GM21360 (cell line): ENCODE results near the gene TMCO6.
"Not testable (repeated sequence)": the region's sequence is repeated elsewhere in the genome, so short reads cannot be mapped to it uniquely, and the experiment has no call there.

ENCODE experiments used
- ATAC-seq: cut with Tn5 transposase; IDR thresholded peaks from one replicate; pipeline ENCODE4 v1.9.1; 2021; ENCODE audit warnings: mild to moderate bottlenecking, moderate library complexity; ENCODE audit not compliant: unreplicated experiment

TMCO6 gene

DNA sequence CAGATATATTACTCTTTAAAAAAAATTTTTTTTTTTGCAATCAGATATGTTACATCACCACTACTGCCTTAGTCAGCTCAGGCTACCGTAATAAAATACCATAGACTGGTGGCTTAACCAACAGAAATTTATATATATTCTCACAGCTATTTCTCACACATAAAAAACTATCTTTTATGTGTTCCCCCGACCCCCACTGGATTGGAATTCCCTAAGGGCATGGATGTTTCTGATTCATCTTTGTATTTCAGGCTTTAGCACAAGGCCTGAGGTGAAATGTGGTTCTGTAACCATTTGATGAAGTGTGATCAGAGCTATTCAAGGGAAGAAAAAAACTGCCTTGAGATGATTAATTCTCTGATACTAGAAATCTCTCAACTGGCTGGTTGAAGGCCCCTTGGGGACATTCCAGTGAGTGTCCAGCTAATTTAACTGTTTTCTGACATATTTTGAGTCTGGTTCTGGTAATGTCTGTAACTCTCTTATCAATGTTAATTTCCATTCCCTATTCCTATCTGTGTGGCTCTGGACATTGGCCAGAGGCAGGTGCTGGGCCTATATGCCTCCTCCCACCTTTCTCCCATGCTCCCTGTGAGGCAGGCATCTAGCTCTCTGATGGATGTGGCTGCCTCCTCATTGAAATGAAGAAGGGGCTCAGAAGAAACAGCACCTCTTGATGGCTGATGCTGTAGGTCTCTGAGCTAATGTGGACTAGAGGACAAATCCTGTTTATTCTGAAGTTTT is 8.8 kb upstream of the TMCO6 start:
- ATAC-seq: no peak

DNA sequence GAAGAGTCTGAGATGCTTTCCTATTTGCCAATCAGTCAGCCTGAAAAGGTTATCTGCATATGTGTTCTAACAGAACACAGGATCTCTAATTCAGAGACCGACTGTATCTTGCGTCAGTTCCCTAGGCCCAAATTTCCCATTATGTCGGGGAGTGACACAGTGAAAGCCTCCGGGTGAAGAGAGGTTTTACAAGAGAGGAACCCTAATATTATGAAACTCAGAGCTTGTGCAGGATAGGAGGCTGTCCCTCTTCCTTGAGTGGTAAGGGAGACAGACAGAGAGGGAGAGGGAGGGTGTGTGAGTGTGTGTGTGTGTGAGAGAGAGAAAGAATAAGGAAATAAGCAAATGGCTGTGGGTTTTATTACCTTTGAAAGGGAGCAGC is 8.2 kb upstream of the TMCO6 start:
- no peak for ATAC-seq

DNA sequence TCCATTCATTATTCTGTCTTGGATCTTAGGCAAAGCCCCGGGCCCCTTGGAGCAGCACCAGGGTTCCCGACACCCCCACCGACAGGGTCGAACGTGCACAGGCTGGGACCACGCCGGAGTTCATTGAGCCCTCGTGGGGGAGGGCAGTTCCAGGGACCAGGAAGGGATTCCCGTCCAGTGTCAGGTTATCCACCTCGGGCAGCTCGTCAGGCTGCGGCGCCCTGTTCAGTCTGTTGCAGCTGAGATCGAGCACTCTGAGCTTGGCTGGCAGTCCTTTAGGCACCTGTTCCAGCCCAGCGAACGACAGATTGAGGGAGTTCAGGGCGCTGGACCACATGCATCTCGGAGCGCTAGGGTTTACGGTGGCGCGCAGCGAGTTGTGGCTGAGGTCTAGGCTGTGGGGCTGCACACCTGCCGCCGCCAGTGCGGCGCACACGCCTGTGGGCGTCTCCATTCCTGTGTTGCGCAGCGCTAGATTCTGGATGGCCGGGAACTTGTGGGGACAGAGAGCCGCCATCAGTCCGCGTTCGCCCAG is 7.4 kb upstream of the TMCO6 start:
- ATAC-seq: peak; percentile 36

DNA sequence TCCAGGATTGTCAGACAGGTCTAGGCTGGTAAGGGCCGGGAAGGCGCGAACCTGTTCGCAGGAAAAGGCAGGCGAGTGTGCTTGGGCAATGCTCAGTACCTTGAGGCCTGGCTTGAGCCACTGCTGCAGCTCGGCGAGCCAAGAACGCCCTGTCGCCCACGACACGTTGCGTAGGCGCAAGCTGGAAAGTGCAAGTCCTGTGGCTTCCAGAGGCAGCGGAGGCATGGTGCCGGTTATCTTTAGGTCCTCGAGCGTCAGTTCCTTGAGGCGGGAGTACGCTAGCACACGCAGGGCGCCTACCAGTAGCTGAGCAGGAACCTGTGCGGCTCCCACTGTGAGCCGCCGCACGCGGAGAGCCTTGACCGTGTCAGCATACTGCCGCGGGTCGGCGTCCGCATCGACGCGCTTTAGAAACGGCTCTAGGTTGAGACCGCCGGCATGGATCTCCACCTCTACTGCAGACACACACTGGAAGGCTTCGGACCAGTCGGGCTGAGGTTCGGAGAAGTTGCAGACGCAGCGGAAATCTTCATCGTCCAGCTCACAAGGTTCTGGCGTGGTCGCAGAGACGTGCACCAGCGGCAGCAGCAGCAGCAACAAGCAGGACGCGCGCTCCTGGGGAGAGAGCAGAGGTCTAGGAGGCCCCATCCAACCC is 6.8 kb upstream of the TMCO6 start:
- peak; percentile 54 for ATAC-seq

DNA sequence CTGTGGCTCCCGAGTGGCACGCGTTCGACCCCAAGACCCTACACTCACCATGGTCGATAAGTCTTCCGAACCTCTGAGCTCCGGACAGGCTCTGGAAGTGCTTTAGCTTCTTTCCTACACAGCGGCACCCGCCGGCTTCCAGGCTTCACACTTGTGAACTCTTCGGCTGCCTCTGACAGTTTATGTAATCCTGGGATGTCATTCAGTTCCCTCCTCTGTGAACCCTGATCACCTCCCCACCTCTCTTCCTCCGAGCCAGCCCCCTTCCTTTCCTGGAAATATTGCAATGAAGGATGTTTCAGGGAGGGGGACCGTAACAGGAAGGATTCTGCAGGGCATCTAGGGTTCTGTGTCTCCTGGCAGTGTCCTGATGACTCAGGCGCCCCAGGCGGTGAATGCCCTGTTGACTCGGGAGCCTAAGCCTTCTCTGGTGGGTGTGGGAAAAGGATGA is 6.2 kb upstream of the TMCO6 start, which contains the start of gene CD14:
Gene CD14, minus strand, starts transcription at position 155 of the 451 bp plus-strand sequence. Its CDS starts 104 bp downstream, at position 51.
- peak; percentile 3 for ATAC-seq

DNA sequence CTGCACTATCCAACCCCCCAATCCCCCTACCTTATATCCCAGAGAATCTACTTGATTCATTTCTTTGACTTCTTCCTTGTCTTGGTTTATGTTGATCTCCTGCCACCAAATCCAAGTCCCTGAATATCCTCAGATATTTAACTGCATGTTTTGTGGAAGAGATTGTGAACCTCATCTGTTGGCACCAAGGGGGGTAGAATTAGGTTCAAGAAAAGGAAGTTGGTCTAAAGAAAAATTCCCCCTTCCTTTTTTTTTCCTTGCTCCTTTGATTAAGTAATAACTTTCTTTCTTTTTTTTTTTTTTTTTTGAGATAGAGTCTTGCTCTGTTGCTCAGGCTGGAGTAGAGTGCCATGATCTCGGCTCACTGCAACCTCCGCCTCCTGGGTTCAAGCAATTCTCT is 5.8 kb upstream of the TMCO6 start:
- no peak for ATAC-seq

DNA sequence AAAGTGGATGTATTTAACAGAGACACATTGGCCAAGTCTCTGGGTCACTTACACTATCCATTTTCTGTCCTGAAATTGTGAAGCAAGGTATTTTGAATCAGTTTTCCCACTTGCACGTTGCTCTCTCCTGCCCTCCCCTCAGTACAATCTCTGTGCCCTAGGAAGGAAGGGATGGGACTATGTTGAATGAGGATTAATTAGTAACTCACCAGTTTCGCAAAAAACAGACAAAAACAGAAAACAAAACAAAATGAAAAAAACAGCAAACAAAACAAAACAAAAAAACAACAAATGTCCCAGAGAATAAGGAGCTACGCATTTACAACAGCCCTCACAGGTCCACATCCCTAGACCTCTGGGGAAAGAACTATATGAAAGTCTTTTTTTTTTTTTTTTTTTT is 5.1 kb upstream of the TMCO6 start:
- no peak for ATAC-seq

DNA sequence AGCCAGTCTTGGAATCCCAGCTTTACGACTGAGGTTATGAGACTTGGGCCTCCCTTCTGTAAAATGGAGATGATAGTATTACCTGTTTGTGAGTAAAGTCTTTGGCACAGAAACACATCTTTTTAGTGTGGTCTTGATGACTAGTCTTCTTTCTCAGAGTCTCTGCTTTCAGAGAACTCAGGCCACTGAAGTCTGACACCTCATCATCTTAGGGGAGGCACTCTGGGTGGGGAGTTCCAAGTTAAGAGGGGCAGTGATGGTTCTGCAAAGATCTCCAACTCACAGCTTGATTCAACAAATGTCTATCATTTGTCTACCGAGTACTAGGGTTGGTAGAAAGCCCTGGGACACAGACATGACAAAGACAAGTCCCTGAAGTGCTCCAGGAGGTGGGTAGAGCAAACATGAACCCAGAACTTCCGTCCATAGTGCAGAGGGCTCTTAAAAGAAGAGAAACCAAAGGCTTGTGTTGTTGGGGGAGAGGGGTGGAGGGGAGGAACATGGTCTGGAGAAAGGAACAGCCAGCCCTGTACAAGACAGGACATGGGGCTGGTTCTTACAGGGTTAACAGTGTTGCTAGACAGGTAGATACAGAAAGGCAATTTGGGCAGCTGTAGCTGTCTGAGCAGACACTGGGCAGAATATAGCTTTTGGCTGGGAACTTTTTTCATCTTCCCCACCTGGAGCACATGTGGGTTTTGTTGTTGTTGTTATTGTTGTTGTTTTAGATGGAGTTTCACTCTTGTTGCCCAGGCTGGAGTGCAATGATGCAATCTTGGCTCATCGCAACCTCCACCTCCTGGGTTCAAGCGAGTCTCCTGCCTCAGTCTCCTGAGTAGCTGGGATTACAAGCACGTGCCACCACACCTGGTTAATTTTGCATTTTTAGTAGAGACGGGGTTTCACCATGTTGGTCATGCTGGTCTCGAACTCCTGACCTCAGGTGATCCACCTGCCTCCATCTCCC is 3.7 kb upstream of the TMCO6 start:
- ATAC-seq: no peak

DNA sequence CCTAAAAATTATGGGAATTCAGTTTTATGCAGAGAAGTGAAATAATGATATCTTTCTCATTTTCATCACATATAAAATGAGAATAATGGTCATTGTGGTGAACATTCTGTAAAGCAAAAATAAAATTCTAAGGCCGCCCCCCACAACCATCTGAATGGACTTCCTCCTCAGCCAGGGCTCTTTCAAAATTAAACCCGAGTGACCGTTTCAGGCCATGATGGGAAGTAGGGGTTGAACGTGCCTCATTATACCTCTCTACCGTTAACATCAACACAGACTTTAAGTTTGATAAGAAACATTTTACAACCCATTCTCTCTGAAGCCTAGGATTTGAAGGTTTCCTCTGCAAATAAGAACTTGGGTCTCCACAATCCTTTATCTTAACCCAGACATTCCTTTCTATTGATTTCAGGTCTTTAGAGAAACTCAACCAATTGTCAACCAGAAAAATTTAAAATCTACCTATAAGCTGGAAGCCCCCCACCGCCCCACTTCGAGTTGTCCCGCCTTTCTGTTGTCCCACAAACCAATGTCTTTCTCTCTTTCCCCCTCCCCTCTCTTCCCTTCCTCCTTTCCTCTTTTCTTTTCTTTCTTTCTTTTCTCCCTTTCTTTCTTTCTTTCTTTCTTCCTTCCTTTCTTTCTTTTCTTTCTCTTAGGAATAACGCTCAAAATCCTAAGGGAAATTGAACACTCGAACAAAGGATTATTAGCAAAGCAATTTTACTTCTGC is 1.7 kb upstream of the TMCO6 start:
- ATAC-seq: no peak

DNA sequence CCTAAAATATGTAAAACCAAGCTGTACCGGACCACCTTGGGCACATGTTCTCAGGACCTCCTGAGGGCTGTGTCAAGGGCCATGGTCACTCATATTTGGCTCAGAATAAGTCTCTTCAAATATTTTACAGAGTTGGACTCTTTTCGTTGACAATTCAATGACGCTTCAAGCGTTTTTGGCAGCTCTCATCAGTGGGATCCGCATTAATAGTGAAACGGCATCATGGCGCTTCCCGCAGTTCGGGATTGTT is 428 bp upstream of the TMCO6 start:
- ATAC-seq: not testable (repeated sequence)

DNA sequence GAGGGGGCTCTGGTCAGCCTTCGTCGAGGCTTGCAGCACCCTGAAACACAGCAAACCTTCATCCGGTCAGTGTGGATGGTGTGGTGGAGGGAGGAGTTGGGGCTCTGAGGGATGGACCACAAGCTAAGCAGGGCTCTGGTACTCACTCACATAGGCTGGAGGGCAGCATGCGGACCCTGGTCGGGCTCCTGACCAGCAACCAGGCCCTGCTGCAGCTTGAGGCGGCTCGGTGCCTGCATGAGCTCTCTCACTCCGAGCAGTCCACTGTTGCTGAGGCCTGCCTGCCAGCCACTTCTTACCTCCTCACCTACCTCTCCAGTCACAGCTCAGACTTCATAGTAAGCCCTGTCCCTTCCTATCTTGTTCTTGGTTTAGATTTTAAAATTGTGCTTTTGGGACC is 2.5 kb downstream of the TMCO6 start:
- no peak for ATAC-seq

DNA sequence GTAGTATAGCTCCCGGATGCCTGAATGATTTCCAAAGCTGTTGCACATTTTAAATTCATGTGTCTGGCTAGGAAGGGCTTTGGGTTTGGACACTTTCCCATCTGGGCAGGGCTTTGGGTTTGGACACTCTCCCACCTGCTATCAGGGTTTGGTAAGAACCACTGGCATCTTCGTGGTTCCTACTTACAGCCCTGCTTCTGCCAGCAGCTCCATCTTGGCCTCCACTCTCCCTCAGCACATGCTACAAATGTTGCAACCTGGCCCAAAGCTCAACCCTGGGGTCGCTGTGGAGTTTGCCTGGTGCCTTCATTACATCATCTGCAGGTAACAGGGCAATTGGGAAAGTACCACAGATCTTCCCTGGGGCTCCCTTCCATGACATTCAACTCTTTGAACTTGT is 3.5 kb downstream of the TMCO6 start:
- no peak for ATAC-seq

DNA sequence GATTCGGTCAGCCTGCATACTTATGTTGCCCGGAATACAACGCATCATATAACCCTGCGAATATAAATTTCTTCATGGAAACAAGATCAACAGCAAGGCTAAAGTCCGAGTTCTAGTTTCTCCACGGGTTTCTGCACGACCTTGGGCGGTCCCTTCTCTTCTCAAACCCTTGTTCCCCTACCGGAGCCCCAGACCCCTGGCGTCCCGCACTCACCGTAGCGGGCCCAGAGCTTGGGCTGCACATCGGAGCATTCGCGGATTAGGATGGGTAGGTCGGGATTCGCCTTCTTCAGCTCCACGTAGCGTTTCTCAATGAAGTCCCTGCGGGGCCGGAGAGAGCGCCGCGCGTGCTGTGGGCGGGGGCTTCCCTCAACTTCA is 7.8 kb downstream of the TMCO6 start:
- ATAC-seq: no peak

DNA sequence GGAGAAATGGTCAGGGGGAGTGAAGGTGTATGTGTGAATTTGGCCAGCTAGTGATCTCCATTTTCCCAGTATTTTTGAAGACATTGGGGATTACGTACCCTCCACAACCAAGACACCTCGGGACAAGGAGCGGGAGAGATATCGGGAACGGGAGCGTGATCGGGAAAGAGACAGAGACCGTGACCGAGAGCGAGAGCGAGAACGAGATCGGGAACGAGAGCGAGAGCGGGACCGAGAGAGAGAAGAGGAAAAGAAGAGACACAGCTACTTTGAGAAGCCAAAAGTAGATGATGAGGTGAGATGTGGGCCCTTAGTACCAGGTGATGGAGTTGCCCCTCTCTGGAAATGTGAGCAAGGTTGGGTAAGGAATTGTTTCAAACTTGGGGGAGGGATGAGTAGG is 19.6 kb downstream of the TMCO6 start:
- ATAC-seq: no peak

DNA sequence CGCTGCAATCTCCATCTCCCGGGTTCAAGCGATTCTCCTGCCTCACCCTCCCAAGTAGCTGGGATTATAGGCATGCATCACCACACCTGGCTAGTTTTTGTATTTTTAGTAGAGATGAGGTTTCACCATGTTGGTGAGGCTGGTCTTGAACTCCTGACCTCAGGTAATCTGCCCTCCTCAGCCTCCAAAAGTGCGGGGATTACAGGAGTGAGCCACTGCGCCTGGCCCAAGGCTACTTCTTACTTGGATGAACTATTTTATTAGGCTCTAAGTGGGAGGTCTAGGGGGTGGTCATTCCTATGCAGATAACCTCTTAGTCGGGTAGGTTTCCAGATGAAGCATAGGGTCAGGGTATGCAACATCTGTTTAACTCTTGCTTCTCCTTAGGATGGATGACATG is 21.1 kb downstream of the TMCO6 start:
- not testable (repeated sequence) for ATAC-seq

DNA sequence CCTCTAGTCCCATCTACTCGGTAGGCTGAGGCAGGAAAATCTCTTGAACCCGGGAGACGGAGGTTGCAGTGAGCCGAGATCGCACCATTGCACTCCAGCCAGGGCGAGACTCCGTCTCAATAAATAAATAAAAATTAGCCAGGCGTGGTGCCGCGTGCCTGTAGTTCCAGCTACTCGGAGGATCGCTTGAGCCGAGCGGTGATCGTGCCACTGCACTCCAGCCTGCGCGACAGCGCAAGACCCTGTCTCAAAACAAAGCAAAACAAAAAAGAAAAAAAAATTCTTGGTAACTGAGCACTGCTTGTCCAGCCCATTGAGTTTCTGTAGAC is 24.7 kb downstream of the TMCO6 start:
- ATAC-seq: no peak

DNA sequence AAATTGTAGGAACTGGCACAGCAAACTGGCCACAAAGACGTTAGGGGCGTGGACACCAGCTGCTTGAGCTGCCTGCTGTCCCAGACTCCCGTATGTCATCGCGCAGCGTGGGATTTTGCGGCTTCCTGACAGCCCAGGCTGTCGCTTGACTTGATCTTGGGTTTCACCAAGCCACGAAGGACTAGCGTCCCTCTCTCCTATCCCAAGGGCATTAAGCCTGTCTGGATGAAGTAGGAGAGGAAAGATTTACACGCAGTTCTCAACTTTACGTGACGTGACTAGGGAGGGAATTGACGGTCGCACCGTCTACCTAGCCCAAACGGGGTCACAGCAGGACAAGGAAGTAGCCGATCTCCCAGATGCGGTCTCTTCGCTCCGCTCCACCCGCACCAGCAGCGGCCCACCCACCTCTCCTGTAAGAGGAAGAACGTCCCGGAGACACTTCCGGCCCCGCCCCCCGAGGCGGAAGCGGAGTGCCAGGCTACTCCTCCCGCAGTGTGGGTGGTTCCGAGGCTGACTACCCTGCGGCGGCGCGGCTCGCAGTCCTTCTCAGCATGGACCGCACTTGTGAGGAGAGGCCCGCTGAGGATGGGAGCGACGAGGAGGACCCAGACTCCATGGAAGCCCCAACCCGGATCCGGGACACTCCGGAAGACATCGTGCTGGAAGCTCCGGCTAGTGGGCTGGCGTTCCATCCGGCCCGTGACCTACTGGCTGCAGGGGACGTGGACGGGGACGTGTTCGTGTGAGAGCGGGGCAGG is 25.3 kb downstream of the TMCO6 start, which contains the start of gene WDR55:
Gene WDR55, plus strand, starts transcription at position 546 of the 761 bp plus-strand sequence. Its CDS starts 9 bp downstream, at position 555.
- ATAC-seq: peak; percentile 98

DNA sequence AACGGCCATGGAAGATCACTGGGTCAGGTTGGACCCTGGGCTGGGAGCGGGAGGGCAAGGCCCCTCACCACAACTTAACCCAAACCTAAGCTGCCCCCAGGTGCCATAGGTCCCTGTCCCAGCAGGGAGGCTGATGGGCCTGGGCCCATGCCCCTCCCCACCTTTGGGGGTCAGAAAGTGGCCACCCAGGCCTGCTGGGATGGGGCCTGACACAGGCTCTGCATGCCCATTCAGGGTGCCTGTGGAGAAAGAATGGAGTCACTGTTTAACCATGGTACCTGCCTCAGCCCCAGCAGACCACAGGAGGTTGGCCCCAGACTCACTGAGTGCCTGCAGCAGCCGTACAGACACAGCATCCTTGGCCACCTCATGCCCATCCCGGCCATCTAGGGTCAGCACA is 31.8 kb downstream of the TMCO6 start:
- not testable (repeated sequence) for ATAC-seq

DNA sequence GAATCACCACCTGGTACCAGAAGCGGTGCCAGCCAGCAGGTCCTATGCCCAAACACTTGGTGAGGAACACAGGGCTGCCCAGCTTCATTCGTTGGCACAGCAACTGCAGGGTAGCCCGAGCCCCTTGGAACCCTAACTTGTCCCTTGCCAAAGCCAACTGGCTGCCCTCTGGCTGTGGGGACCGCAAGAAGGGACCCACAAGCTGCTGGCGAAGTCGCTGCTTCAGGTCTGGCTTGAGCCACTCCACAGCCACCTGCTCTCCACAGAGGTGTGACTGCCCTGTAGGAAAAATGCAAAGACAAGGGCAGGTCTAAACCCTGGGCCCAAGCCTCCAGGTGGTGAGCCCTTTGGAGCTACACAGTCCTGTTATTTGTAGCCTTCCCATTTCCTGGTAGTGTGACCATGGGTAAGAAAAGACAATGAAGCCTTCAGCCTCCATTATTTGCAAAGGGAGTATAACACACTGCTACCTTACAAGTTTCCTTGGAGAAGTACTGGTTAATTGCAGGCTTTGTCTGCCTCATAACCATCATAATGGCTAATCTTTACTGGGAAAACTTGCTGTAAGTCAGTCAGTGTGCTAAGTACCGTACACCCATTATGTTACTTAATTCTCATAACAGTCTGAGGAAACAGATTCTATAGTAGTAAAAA is 32.3 kb downstream of the TMCO6 start:
- ATAC-seq: no peak
